Heart left ventricle (tissue), 13 donors: ENCODE measurements around the gene GPR87.

Experiments used
- CTCF ChIP-seq, 12 donors: fragments of 200-600 bp; sonication (generic) in 4 of 12; IDR thresholded peaks; one replicate each; pipeline versions ENCODE4 v1.5.0 to v1.8.0; 2018 to 2022; ENCODE audit warnings: antibody characterized with exemption in 12 of 12, mild to moderate bottlenecking in 5 of 12
- POLR2A ChIP-seq, 2 donors: fragments of 450-650 bp; IDR thresholded peaks; one replicate each; pipeline ENCODE4 v1.6.1; 2017; ENCODE audit warnings: antibody characterized with exemption in 2 of 2, mild to moderate bottlenecking in 2 of 2, moderate library complexity in 2 of 2
- donor health status: ischemic (EF 13 %, LVEDD 7.1; RV severe dilation, severe dysfunction).
- donor health status: DM: no; HTN: yes; CAD: no.
- donor health status: DM: no; HTN: no; CAD: no.
- donor health status: ischemic (EF 25% LVEDD 6.9; RV normal size, moderate dysfunction).
- donor health status: ischemic (EF 25% LVEDD 5.7; RV mildly dilated, moderate dysfunction).
- donor health status: ischemic (EF 35%, LVEDD 5.7; RV mildly dilated, moderate dysfunction).
- donor health status: nonischemic (EF 11% LVEDD 7.7; RV severe dilation, severe dysfunction).
- donor health status: DM: yes; HTN: yes; CAD: no.
- donor health status: PGD.
- donor health status: ischemic (EF 29% LVEDD 5.4; RV normal size, mild dysfunction).
- donor health status: nonischemic (EF 23%, LVEDD 6.1; RV moderate dilation, normal function).

- TF ChIP-seq CTCF (IDR thresholded peaks at IDR 0.05) (no peak), POLR2A (IDR thresholded peaks at IDR 0.05) (no peak)
Measured at GRCh38 chr3:151330379-151330778, 13.8 kb upstream of the GPR87 start.
